Measurements from ENCODE around the gene LRP3.
A peak's percentile ranks its signal among the peaks of the same experiment; 100 is the strongest.

The LRP3 gene

DNA sequence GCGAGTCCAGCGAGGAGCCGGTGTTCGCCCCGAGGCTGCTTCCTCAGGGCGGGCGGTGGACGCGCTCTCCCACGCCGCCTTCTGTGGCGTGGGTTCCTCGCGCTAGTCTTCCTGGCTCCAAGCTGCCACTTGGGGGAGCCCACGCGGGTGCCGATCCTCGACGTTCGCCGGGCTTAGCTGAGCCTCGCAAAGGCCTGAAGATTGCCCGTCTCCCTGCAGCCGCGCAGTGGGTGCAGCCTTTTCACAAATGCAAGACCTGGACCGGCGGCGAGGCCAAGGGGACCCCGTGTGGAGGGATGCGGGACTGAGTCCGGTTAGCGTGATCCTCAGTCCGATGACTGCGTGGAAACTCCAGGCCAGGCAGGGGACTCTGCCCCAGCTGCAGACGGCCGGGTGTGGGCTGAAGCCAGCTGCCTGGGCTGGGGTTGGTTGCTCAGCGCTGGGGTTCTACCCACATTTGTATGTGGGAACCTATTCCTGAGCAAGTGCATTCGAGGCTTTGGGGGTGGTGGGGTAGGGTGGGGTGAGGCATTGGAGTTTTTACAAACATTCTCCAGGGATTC lies 16.6 kb upstream of the LRP3 start:
- Histone ChIP-seq H3K4me3 (ENCODE audit: low read length) (peak overlapping the region; percentile 65), H3K27me3 (replicated peaks; ENCODE audit: insufficient read depth, low read length) (no peaks in the 10 kb centered on the region), H3K36me3 (replicated peaks; ENCODE audit: insufficient read depth, low read length) (no peaks in the 10 kb centered on the region), H3F3A (ENCODE audit: insufficient read depth, low read length) (peaks cover 10% of the 10 kb centered on the region), H4K20me1 (ENCODE audit: insufficient read depth, low read length) (no peaks in the 10 kb centered on the region), H3K9ac (ENCODE audit: low read length) (peak overlapping the region; percentile 35; the same call in 1 of the 2 replicates), H3K9me3 (replicated peaks; ENCODE audit: insufficient read depth, low read length) (no peaks in the 10 kb centered on the region), H3K4me2 (ENCODE audit: low read depth, low read length) (peak overlapping the region; percentile 98), H2AFZ (ENCODE audit: low read length) (peak overlapping the region; percentile 39), H3K4me1 (ENCODE audit: low read length) (peaks cover 7% of the 10 kb centered on the region; the same call in 1 of the 2 replicates), H3K9me2 (replicated peaks; ENCODE audit: insufficient read depth, low read length) (no peaks in the 10 kb centered on the region), H3K79me2 (ENCODE audit: low read length) (no peaks in the 10 kb centered on the region), H3K27ac (ENCODE audit: low read length) (peak overlapping the region; percentile 47; the same call in 1 of the 2 replicates)
- no peak for DNase-seq
- TF ChIP-seq EZH2 (optimal IDR thresholded peaks at IDR 0.05; ENCODE audit: low read depth, low read length), result no peak
- peak; percentile 38 for TF ChIP-seq CTCF (IDR thresholded peaks at IDR 0.05; ENCODE audit: low read length)

GRCh38 chr19:33186431-33187182 lies 7.5 kb upstream of the LRP3 start:
- no peak overlapping the region for H3K4me2 ChIP-seq (ENCODE audit: low read depth, low read length)
- no peak overlapping the region for H3K9ac ChIP-seq (ENCODE audit: low read length)
- H3K4me3 ChIP-seq (ENCODE audit: low read length), result no peak overlapping the region
- H3K27ac ChIP-seq (ENCODE audit: low read length), result no peak overlapping the region
- TF ChIP-seq CTCF (IDR thresholded peaks at IDR 0.05; ENCODE audit: low read length), result no peak
- TF ChIP-seq EZH2 (optimal IDR thresholded peaks at IDR 0.05; ENCODE audit: low read depth, low read length), result no peak
- no peak for TF ChIP-seq EZH2phosphoT487 (IDR thresholded peaks at IDR 0.05; ENCODE audit: low read length)
- no peaks in the 10 kb centered on the region for H4K20me1 ChIP-seq (ENCODE audit: insufficient read depth, low read length)
- no peaks in the 10 kb centered on the region for H3K4me1 ChIP-seq (ENCODE audit: low read length)
- no peaks in the 10 kb centered on the region for H3K79me2 ChIP-seq (ENCODE audit: low read length)
- no peaks in the 10 kb centered on the region for H3K9me3 ChIP-seq (replicated peaks; ENCODE audit: insufficient read depth, low read length)
- H3K27me3 ChIP-seq (replicated peaks; ENCODE audit: insufficient read depth, low read length), result peaks cover 11% of the 10 kb centered on the region
- no peak overlapping the region for H2AFZ ChIP-seq (ENCODE audit: low read length)
- no peaks in the 10 kb centered on the region for H3K36me3 ChIP-seq (replicated peaks; ENCODE audit: insufficient read depth, low read length)
- H3K9me2 ChIP-seq (replicated peaks; ENCODE audit: insufficient read depth, low read length), result no peaks in the 10 kb centered on the region
- no peaks in the 10 kb centered on the region for H3F3A ChIP-seq (ENCODE audit: insufficient read depth, low read length)
- no peak for DNase-seq

GRCh38 chr19:33187183-33187540 lies 7.0 kb upstream of the LRP3 start:
- no peak for DNase-seq
- TF ChIP-seq EZH2phosphoT487 (IDR thresholded peaks at IDR 0.05; ENCODE audit: low read length) (no peak), CTCF (IDR thresholded peaks at IDR 0.05; ENCODE audit: low read length) (no peak), EZH2 (optimal IDR thresholded peaks at IDR 0.05; ENCODE audit: low read depth, low read length) (no peak)
- H3K27me3 ChIP-seq (replicated peaks; ENCODE audit: insufficient read depth, low read length), result peaks cover 16% of the 10 kb centered on the region
- H3K4me1 ChIP-seq (ENCODE audit: low read length), result no peaks in the 10 kb centered on the region
- no peak overlapping the region for H3K27ac ChIP-seq (ENCODE audit: low read length)
- H3K9ac ChIP-seq (ENCODE audit: low read length), result no peak overlapping the region
- no peaks in the 10 kb centered on the region for H3K36me3 ChIP-seq (replicated peaks; ENCODE audit: insufficient read depth, low read length)
- H4K20me1 ChIP-seq (ENCODE audit: insufficient read depth, low read length), result no peaks in the 10 kb centered on the region
- no peak overlapping the region for H3K4me2 ChIP-seq (ENCODE audit: low read depth, low read length)
- H3K9me2 ChIP-seq (replicated peaks; ENCODE audit: insufficient read depth, low read length), result no peaks in the 10 kb centered on the region
- H3F3A ChIP-seq (ENCODE audit: insufficient read depth, low read length), result no peaks in the 10 kb centered on the region
- H3K4me3 ChIP-seq (ENCODE audit: low read length), result no peak overlapping the region
- H3K9me3 ChIP-seq (replicated peaks; ENCODE audit: insufficient read depth, low read length), result no peaks in the 10 kb centered on the region
- H3K79me2 ChIP-seq (ENCODE audit: low read length), result no peaks in the 10 kb centered on the region
- H2AFZ ChIP-seq (ENCODE audit: low read length), result no peak overlapping the region

All from MM.1S (cell line).